ENCODE results near the gene RPS6KB2.

DNA sequence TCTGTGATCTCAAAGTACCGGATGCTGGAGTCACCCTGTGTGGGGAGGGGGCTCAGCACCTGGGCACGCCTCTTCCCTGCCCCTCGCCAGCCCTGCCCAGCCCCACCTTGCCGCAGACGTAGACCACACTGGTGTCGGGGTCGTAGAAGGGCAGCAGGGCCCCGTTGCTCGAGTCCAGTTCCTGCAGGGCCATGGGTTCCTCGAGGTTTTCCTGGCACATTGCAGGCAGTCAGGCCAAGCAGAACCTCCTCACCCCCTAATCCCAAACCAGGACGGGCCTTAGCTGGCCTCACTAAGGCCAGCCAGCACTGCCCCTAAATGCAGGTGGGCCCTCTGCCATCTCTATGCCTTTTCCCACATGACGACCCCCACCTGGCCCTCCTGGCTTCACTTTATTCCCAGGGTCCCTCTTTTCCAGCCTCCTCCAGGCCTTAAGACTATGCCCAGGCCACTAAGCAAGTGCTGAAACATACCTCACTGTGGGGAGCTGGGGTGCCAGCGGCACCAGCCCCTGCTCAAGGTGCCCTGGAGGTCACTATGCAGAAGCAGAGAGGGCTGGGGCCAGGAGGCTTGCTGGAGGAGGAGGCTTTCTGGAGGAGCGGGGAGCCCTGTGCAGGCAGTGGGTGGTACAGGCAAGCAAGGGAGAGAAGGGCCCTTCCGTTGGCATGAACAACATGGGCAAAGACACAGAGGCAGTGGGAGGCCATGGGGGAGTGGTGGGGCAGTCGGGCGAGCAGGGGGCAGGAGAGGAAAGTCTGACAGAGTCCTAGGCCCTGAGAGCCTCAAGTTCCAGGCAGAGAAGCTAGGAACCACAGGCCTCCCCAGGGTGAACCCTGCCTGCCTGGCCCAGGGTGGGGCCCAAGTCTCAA lies 12.2 kb downstream of the RPS6KB2 start:
- TF ChIP-seq POLR2A (IDR thresholded peaks at IDR 0.05): no peak
- TF ChIP-seq POLR2AphosphoS5 (IDR thresholded peaks at IDR 0.05): peak in 2 of 3 donors; percentile 7 to 51

Measured in spleen (tissue), 3 donors.